22Rv1 (cell line): Measurements from ENCODE around the gene PTGES.

Experiments used
- ZFX ChIP-seq: fragments of 450-650 bp; IDR thresholded peaks from 2 replicates; pipeline ENCODE4 v1.6.1; 2017; ENCODE audit warnings: antibody characterized with exemption, borderline replicate concordance
- TF ChIP-seq, protein P1 (sequence below): fragments of 450-650 bp; IDR thresholded peaks from 2 replicates; pipeline ENCODE4 v1.5.1; 2017; ENCODE audit warnings: mild to moderate bottlenecking

DNA sequence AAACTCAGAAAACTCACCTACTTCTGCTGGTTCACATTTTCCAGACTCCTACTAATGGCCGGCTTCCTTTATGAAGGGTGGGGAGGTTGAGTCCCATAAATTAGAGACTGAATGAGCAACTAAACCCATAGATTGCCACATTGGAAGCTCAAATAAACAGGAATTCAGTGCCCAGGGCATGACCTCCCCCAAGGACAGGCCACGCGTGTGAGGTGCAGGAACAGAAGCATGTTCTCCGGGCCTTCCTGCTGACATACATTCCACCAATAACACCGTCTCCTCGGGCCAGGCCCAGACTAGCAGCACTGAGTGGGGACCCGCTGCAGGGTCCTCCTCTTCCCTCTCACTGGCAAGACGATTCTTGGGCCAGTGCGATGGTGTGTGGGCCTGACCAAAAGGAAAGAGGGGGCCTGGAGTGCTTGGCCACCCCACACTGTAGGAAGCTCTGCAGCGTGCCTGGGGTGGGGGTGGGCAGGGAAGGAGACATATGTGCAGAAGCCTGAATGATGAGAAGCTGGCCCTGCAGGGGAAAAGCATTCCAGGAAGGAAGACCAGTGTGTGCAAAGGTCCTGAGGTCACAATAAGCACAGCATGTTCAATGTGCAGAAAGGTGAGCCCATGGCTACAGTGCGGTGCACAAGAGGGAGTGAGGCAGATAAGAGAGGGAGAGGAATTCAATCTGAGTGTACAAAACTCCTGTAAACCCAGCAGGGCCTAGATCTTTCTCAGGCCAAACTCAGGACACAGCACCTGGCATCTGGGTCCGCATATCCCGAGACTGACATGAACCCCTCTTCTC, 12.0 kb downstream of the PTGES start:
- TF ChIP-seq, protein P1, sequence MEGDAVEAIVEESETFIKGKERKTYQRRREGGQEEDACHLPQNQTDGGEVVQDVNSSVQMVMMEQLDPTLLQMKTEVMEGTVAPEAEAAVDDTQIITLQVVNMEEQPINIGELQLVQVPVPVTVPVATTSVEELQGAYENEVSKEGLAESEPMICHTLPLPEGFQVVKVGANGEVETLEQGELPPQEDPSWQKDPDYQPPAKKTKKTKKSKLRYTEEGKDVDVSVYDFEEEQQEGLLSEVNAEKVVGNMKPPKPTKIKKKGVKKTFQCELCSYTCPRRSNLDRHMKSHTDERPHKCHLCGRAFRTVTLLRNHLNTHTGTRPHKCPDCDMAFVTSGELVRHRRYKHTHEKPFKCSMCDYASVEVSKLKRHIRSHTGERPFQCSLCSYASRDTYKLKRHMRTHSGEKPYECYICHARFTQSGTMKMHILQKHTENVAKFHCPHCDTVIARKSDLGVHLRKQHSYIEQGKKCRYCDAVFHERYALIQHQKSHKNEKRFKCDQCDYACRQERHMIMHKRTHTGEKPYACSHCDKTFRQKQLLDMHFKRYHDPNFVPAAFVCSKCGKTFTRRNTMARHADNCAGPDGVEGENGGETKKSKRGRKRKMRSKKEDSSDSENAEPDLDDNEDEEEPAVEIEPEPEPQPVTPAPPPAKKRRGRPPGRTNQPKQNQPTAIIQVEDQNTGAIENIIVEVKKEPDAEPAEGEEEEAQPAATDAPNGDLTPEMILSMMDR = no peak
- TF ChIP-seq ZFX = no peak
